Hematopoietic multipotent progenitor cell treated with erythropoietin and hydrocortisone succinate and interleukin-3 and kit ligand, for 15 days (in vitro differentiated cells): ENCODE data around the gene CTNNA2.

ENCODE experiments used
- DNase-seq: peaks from one replicate; pipeline ENCODE4 v3.0.0-alpha.2; 2015; ENCODE audit warnings: low spot score

The CTNNA2 gene

GRCh38 chr2:79935771-79936657 is 423.2 kb downstream of the CTNNA2 start:
- no peak for DNase-seq

GRCh38 chr2:79936715-79937114 is 423.9 kb downstream of the CTNNA2 start:
- DNase-seq = no peak

- no peak for DNase-seq
Measured at GRCh38 chr2:79938648-79939047, 425.8 kb downstream of the CTNNA2 start.

GRCh38 chr2:79940364-79940763 is 427.5 kb downstream of the CTNNA2 start:
- DNase-seq = no peak

GRCh38 chr2:79941179-79941578 is 428.3 kb downstream of the CTNNA2 start:
- no peak for DNase-seq

GRCh38 chr2:79944205-79944604 is 431.4 kb downstream of the CTNNA2 start:
- no peak for DNase-seq

GRCh38 chr2:79945653-79946445 is 433.0 kb downstream of the CTNNA2 start:
- DNase-seq = no peak

- no peak for DNase-seq
Measured at GRCh38 chr2:79947751-79948150, 434.9 kb downstream of the CTNNA2 start.

- DNase-seq = no peak
Measured at GRCh38 chr2:79950526-79950925, 437.7 kb downstream of the CTNNA2 start.

GRCh38 chr2:79952616-79953015 is 439.8 kb downstream of the CTNNA2 start:
- DNase-seq = no peak

- DNase-seq = no peak
Measured at GRCh38 chr2:79960035-79960434, 447.2 kb downstream of the CTNNA2 start.

GRCh38 chr2:79960519-79960918 is 447.7 kb downstream of the CTNNA2 start:
- no peak for DNase-seq

GRCh38 chr2:79964966-79965365 is 452.1 kb downstream of the CTNNA2 start:
- DNase-seq = no peak

GRCh38 chr2:79966369-79966768 is 453.5 kb downstream of the CTNNA2 start:
- DNase-seq = no peak

GRCh38 chr2:79966882-79967281 is 454.0 kb downstream of the CTNNA2 start:
- DNase-seq = no peak

GRCh38 chr2:79971807-79972206 is 459.0 kb downstream of the CTNNA2 start:
- no peak for DNase-seq

- DNase-seq = no peak
Measured at GRCh38 chr2:79972661-79973060, 459.8 kb downstream of the CTNNA2 start.

GRCh38 chr2:79975791-79976565 is 463.1 kb downstream of the CTNNA2 start:
- DNase-seq = no peak

- DNase-seq = no peak
Measured at GRCh38 chr2:79977792-79978191, 464.9 kb downstream of the CTNNA2 start.

- no peak for DNase-seq
Measured at GRCh38 chr2:79980116-79980515, 467.3 kb downstream of the CTNNA2 start.

GRCh38 chr2:79980816-79981215 is 468.0 kb downstream of the CTNNA2 start:
- DNase-seq = no peak

GRCh38 chr2:79981316-79981715 is 468.5 kb downstream of the CTNNA2 start:
- no peak for DNase-seq
